DMS79 treated with DMSO at 0.1 percent for 48 hours (cell line): Measurements from ENCODE around the gene STK39.

Experiments
- DNase-seq: peaks from one replicate; lab custom pipeline; 2025; lab: John Stamatoyannopoulos, UW

The STK39 gene

DNA sequence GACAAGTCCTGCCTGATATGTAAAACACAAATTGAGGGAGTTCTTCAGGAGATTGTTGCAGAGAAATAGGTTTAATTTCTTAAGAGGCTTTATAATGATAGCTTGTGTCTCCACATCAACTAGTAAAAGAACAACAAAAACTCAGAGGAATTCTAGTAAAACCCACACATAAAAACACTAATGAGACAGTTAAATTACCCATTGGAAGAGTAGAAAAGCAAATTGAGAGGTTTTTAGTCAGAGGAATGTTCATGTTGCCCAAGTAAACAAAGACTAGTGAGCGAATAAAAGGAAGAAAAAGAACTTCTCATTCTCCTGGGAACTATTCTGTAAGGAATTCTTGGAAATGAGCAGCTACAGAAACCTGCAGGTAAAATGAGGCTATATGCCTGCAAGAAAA lies 330.6 kb downstream of the STK39 start:
- DNase-seq: no peak

DNA sequence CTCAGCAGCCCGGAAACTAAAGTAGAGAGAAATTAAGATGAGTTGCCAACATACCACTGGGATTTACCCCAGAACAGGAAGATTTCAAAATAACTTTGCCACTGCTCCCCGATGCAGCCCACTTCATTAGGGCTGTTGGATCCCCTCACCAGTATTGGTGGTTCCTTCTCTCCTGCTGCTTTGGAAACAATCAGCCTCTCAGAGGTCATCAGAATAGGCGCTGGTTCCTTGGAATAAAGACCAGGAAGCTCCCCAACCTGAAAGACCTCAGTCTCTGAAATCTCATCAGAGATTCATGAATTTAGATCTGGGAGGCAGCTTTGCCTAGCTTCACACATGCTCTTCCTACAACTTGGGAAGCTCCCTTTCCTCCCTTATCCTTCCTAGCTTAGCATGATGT lies 332.4 kb downstream of the STK39 start:
- no peak for DNase-seq

DNA sequence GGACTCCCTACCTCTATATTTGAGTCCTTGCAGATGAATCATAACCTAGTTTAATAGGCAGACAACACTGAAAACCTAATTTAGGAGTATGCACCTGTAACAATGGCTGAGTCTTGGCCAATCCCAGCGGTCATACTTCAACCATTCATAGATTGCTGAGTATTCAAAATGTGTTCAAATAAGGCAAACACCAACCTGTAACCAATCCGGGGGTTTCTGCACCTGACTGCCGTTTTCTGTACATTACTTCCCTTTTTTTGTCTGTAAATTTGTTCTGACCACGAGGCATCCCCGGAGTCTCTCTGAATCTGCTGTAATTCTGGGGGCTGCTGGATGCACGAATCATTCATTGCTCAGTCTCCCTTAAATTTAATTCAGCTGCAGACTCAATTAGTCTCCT lies 338.6 kb downstream of the STK39 start:
- DNase-seq: no peak

DNA sequence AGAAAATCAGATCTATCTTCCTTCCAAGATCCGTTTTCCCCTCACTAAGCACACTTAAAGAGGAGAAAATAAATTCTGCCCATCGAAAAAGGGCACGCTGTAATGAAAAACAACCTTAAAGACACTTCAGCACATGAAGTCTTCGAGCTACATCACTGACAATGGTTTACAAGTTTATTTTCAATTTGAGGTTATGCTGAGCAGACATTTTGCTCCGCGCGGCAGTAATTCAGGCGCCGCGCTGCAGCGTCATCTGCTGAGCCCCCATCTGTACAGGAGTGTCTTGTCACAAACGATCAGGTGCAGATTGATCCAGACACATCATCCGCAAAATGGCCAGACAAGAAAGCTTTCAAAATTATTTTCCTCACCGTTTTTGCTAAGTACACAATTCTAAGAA lies 341.7 kb downstream of the STK39 start:
- DNase-seq: no peak
